ENCODE results near the gene CLSTN3. TPM values are rescaled to one million over a fixed set of nuclear protein-coding genes. Genes with fewer than 3 reads are reported as not detected.

CLSTN3 gene
- total and polyA plus RNA-seq, 2 donors (not counting 3 experiments of a cell fraction or from before 2014, with no cell fraction given), result 27.8 to 45.9 TPM

DNA sequence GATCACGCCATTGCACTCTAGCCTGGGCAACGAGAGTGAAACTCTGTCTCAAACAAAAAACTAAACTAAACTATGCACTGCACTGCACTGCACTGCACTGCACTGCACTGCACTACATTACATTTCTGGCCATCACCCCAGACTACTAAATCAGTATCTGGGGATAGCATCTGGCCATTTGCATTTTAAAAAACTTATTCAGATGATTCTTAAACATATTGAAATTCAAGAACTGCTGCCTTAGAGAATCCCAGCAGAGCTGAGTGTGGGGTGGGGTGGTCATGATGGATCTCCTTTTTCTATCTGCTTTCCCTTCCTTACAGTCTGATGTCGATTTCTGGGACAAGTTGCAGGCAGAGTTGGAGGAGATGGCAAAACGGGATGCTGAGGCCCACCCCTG is 72.9 kb downstream of the CLSTN3 start:
- no peaks in the 10 kb centered on the region for H4K20me1 ChIP-seq (replicated peaks; ENCODE audit: control insufficient read depth, extremely low read depth, insufficient read depth, low read length)
- no peak overlapping the region for H3K4me3 ChIP-seq (replicated peaks in 1 of 3; ENCODE audit: insufficient read depth in 1 of 3, low read depth in 1 of 3, low read length in 3 of 3)
- DNase-seq (ENCODE audit: low read depth, low spot score) (no peak), FAIRE-seq (no peak)
- H3K27ac ChIP-seq (ENCODE audit: insufficient read depth, low read depth, low read length), result no peak overlapping the region
- no peaks in the 10 kb centered on the region for H3K9me1 ChIP-seq (replicated peaks; ENCODE audit: control insufficient read depth, extremely low read depth, insufficient read depth, low read length)
- no peaks in the 10 kb centered on the region for H3K27me3 ChIP-seq (ENCODE audit: control insufficient read depth in 2 of 2, insufficient read depth in 2 of 2, low read length in 2 of 2)
- no peaks in the 10 kb centered on the region for H3K79me2 ChIP-seq (ENCODE audit: control insufficient read depth, insufficient read depth, low read length)
- H3K9me3 ChIP-seq (replicated peaks; ENCODE audit: control insufficient read depth, insufficient read depth, low read length), result no peaks in the 10 kb centered on the region
- H3K4me1 ChIP-seq (ENCODE audit: control insufficient read depth, extremely low read depth, insufficient read depth, low read length), result no peaks in the 10 kb centered on the region
- peaks cover 10 to 13% of the 10 kb centered on the region in 2 experiments for H3K36me3 ChIP-seq (ENCODE audit: control insufficient read depth in 2 of 2, extremely low read depth in 1 of 2, insufficient read depth in 2 of 2, low read length in 2 of 2)
- dilution Hi-C loops (cut with MboI; ENCODE audit: extremely low pct_ligation_motif_present, low sequenced_read_pairs), result no loop called here
- intact Hi-C loops (cut with micrococcal nuclease), result no loop called here
- H3K4me2 ChIP-seq (ENCODE audit: insufficient read depth, low read length), result no peak overlapping the region
- no TSS peak for BruUV-seq (replicated peaks)
- TF ChIP-seq GATA2 (IDR thresholded peaks at IDR 0.05; ENCODE audit: insufficient read depth, insufficient read length, low read depth, low read length) (no peak), EZH2 (IDR thresholded peaks at IDR 0.05; ENCODE audit: borderline replicate concordance, low read depth, low read length, severe bottlenecking) (no peak), POLR2A (IDR thresholded peaks at IDR 0.05; ENCODE audit: low read depth, low read length) (no peak), FOS (IDR thresholded peaks at IDR 0.05; ENCODE audit: borderline replicate concordance, insufficient read depth, low read length) (no peak), JUN (IDR thresholded peaks at IDR 0.05; ENCODE audit: borderline replicate concordance, insufficient read depth, insufficient read length, low read depth) (no peak), MYC (IDR thresholded peaks at IDR 0.05; ENCODE audit: low read depth, low read length) (no peak)
- TF ChIP-seq, protein P1, sequence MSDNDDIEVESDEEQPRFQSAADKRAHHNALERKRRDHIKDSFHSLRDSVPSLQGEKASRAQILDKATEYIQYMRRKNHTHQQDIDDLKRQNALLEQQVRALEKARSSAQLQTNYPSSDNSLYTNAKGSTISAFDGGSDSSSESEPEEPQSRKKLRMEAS (IDR thresholded peaks at IDR 0.05; ENCODE audit: insufficient read depth, insufficient read length), result no peak
- TF ChIP-seq, protein P2, sequence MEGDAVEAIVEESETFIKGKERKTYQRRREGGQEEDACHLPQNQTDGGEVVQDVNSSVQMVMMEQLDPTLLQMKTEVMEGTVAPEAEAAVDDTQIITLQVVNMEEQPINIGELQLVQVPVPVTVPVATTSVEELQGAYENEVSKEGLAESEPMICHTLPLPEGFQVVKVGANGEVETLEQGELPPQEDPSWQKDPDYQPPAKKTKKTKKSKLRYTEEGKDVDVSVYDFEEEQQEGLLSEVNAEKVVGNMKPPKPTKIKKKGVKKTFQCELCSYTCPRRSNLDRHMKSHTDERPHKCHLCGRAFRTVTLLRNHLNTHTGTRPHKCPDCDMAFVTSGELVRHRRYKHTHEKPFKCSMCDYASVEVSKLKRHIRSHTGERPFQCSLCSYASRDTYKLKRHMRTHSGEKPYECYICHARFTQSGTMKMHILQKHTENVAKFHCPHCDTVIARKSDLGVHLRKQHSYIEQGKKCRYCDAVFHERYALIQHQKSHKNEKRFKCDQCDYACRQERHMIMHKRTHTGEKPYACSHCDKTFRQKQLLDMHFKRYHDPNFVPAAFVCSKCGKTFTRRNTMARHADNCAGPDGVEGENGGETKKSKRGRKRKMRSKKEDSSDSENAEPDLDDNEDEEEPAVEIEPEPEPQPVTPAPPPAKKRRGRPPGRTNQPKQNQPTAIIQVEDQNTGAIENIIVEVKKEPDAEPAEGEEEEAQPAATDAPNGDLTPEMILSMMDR (IDR thresholded peaks at IDR 0.05; ENCODE audit: extremely low read depth in 1 of 2, insufficient read depth in 1 of 2, low read depth in 1 of 2, low read length in 2 of 2), result no peak
- no peak overlapping the region for H3K9ac ChIP-seq (replicated peaks; ENCODE audit: extremely low read depth, insufficient read depth, low read length)
- ChIA-PET POLR2A (no interaction called here), CTCF (no interaction called here)
- no peak overlapping the region for H2AFZ ChIP-seq (ENCODE audit: low read depth, low read length)

All from endothelial cell of umbilical vein (primary cell).